ENCODE data around the gene E2F6. TPM values are rescaled to one million over a fixed set of nuclear protein-coding genes. Genes with fewer than 3 reads are reported as not detected.

E2F6 gene
- total and polyA plus RNA-seq, 2 donors from 2014 or later = 7.8 to 12.7 TPM

- Histone ChIP-seq H3K27ac (ENCODE audit: low read depth in 2 of 2, low read length in 2 of 2) (no peak overlapping the region), H3K9ac (ENCODE audit: low read length in 3 of 3) (no peak overlapping the region), H3K27me3 (ENCODE audit: control insufficient read depth, insufficient read depth, low read length) (no peaks in the 10 kb centered on the region), H3K9me3 (ENCODE audit: control insufficient read depth in 2 of 3, insufficient read depth in 1 of 3, low read length in 3 of 3) (peaks cover 0 to 4% (median 0%) of the 10 kb centered on the region in 3 donors), H3K4me3 (ENCODE audit: low read length in 3 of 3) (no peak overlapping the region), H3K4me1 (ENCODE audit: control insufficient read depth in 2 of 3, insufficient read depth in 2 of 3, low read depth in 1 of 3, low read length in 3 of 3) (no peaks in the 10 kb centered on the region), H3K36me3 (ENCODE audit: control insufficient read depth in 2 of 3, insufficient read depth in 3 of 3, low read length in 3 of 3) (no peaks in the 10 kb centered on the region)
- intact Hi-C loops (cut with DNase I) = loop anchor here (10.0 kb wide), 1 partner anchor 183 kb away; no protein-coding TSS in a partner anchor
- DNase-seq = no peak
- TF ChIP-seq CTCF (IDR thresholded peaks at IDR 0.05; ENCODE audit: borderline replicate concordance, extremely low read depth, insufficient read depth) = peak; percentile 35
- no peak for FAIRE-seq
These were observed 47.9 kb downstream of the E2F6 start for GRCh38 chr2:11417946-11418585.

- intact Hi-C loops (cut with DNase I) = loop anchor here (10.0 kb wide), 1 partner anchor 182 kb away; no protein-coding TSS in a partner anchor
- Histone ChIP-seq H3K36me3 (ENCODE audit: control insufficient read depth in 2 of 3, insufficient read depth in 3 of 3, low read length in 3 of 3) (no peaks in the 10 kb centered on the region), H3K27me3 (ENCODE audit: control insufficient read depth, insufficient read depth, low read length) (no peaks in the 10 kb centered on the region), H3K9me3 (ENCODE audit: control insufficient read depth in 2 of 3, insufficient read depth in 1 of 3, low read length in 3 of 3) (peaks cover 0 to 4% (median 0%) of the 10 kb centered on the region in 3 donors), H3K9ac (ENCODE audit: low read length in 3 of 3) (no peak overlapping the region), H3K4me1 (ENCODE audit: control insufficient read depth in 2 of 3, insufficient read depth in 2 of 3, low read depth in 1 of 3, low read length in 3 of 3) (peaks cover 0 to 2% (median 0%) of the 10 kb centered on the region in 3 donors), H3K4me3 (ENCODE audit: low read length in 3 of 3) (no peak overlapping the region), H3K27ac (ENCODE audit: low read depth in 2 of 2, low read length in 2 of 2) (no peak overlapping the region)
- FAIRE-seq (no peak), DNase-seq (no peak)
- no peak for TF ChIP-seq CTCF (IDR thresholded peaks at IDR 0.05; ENCODE audit: borderline replicate concordance, extremely low read depth, insufficient read depth)
These were observed 49.0 kb downstream of the E2F6 start for GRCh38 chr2:11416931-11417330.

- TF ChIP-seq CTCF (IDR thresholded peaks at IDR 0.05; ENCODE audit: borderline replicate concordance, extremely low read depth, insufficient read depth) = no peak
- DNase-seq = no peak
- no peak overlapping the region for H3K9ac ChIP-seq (ENCODE audit: low read length in 3 of 3)
- FAIRE-seq = no peak
- intact Hi-C loops (cut with DNase I) = loop anchor here (10.0 kb wide), 1 partner anchor 181 kb away; no protein-coding TSS in a partner anchor
- peaks cover 0 to 6% (median 4%) of the 10 kb centered on the region in 3 donors for H3K4me1 ChIP-seq (ENCODE audit: control insufficient read depth in 2 of 3, insufficient read depth in 2 of 3, low read depth in 1 of 3, low read length in 3 of 3)
- H3K4me3 ChIP-seq (ENCODE audit: low read length in 3 of 3) = no peak overlapping the region
- no peaks in the 10 kb centered on the region for H3K27me3 ChIP-seq (ENCODE audit: control insufficient read depth, insufficient read depth, low read length)
- no peaks in the 10 kb centered on the region for H3K36me3 ChIP-seq (ENCODE audit: control insufficient read depth in 2 of 3, insufficient read depth in 3 of 3, low read length in 3 of 3)
- no peak overlapping the region for H3K27ac ChIP-seq (ENCODE audit: low read depth in 2 of 2, low read length in 2 of 2)
- peaks cover 0 to 4% (median 0%) of the 10 kb centered on the region in 3 donors for H3K9me3 ChIP-seq (ENCODE audit: control insufficient read depth in 2 of 3, insufficient read depth in 1 of 3, low read length in 3 of 3)
These were observed 49.8 kb downstream of the E2F6 start for GRCh38 chr2:11416186-11416585.
